Ovary (tissue), 9 donors: ENCODE measurements around the gene ABCB6. TPM values are rescaled to one million over a fixed set of nuclear protein-coding genes. Genes with fewer than 3 reads are reported as not detected.

Experiments
- DNase-seq, 5 donors: peaks; one replicate each; pipeline ENCODE4 v3.0.0-alpha.2; 2019 to 2020
- H3K27ac ChIP-seq, 2 donors: fragments of 200-600 bp; one replicate each; pipeline versions ENCODE4 v1.5.1 to v1.8.0; 2019 to 2022
- H3K27me3 ChIP-seq: fragments of 200-600 bp; one replicate; pipeline ENCODE4 v1.8.0; 2022
- H3K36me3 ChIP-seq: fragments of 200-600 bp; sonication (generic); one replicate; pipeline ENCODE4 v1.5.1; 2019
- H3K4me1 ChIP-seq: one replicate; pipeline ENCODE4 v1.8.1; 2013; ENCODE audit warnings: mild to moderate bottlenecking, moderate library complexity; ENCODE audit not compliant: insufficient read depth
- H3K4me3 ChIP-seq: fragments of 200-600 bp; sonication (generic); one replicate; pipeline ENCODE4 v1.5.1; 2017
- H3K9me3 ChIP-seq, 2 donors: fragments of 200-600 bp in 1 of 2; sonication (generic) in 1 of 2; one replicate each; pipeline versions ENCODE4 v1.5.1 to v1.8.1; 2013 to 2019; ENCODE audit warnings: mild to moderate bottlenecking in 1 of 2, moderate library complexity in 1 of 2
- CTCF ChIP-seq, 3 donors: fragments of 450-650 bp in 2 of 3; fragments of 200-600 bp in 1 of 3; IDR thresholded peaks; one replicate each; pipeline versions ENCODE4 v1.5.1 to v1.8.0; 2016 to 2022; ENCODE audit warnings: antibody characterized with exemption in 3 of 3, mild to moderate bottlenecking in 1 of 3
- EP300 ChIP-seq: sonication (generic); formaldehyde crosslinking; IDR thresholded peaks from one replicate; pipeline ENCODE4 v1.6.1; 2017; ENCODE audit warnings: antibody characterized with exemption
- POLR2A ChIP-seq: fragments of 450-650 bp; IDR thresholded peaks from one replicate; pipeline ENCODE4 v1.6.1; 2017; ENCODE audit warnings: antibody characterized with exemption, mild to moderate bottlenecking, moderate library complexity
- WGBS, 3 donors: extraction: QIAGEN DNeasy Blood & Tissue Kit in 1 of 3; methylation state at CpG; one replicate each; pipeline versions ENCODE4 v1.1.5 to v1.1.7; 2013 to 2017; 5-methylcytosine and 5-hydroxymethylcytosine counted together
- intact Hi-C, 4 donors: fragments of 100-400 bp; cut with DNase I; formaldehyde crosslinking; loops; one replicate each; pipeline versions ENCODE4 v1.11.0 to v1.15.1; 2022 to 2023
- polyA plus RNA-seq, 2 donors: library from polyadenylated mRNA; stranded (reverse); fragments of 200-250 nt in 1 of 2; fragments of 350-450 nt in 1 of 2; fragmentation: Illumina TruSeq in 1 of 2; extraction: RNeasy Lipid Tissue Mini Kit (QIAGEN cat#74804) in 1 of 2; gene quantifications; one replicate each; pipeline ENCODE4 v1.2.3, GENCODE V29; 2013 to 2014
- total RNA-seq, 7 donors: library from RNA; depleted of rRNA in 2 of 7; stranded (reverse); fragments of >200 nt in 2 of 7; fragmentation: NEBNext Ultra II Directional in 3 of 7; extraction: Animal tissue kit (Norgen Biotek cat#: 25700) in 3 of 7; gene quantifications; one replicate each; pipeline versions ENCODE4 v1.1.0 to v1.2.4, GENCODE V29; 2016 to 2023
- donor health status: DM: no; HTN: no; CAD: no; lungs with moderate emphysema.
- donor health status: DM: no; HTN: no; CAD: no.
- donor health status: Bipolar disorder and iron deficiency.
- donor health status: DM: yes; HTN: yes; CAD: no.
- donor health status: DM: no; HTN: no; CAD: no.
- donor health status: DM: yes; HTN: yes; CAD: no.

ABCB6 gene
- total and polyA plus RNA-seq, 9 donors = 12.0 to 64.5 (median 35.9) TPM

- H3K27ac ChIP-seq = peak within 1 kb of the TSS; percentile 24 to 46
- H3K27me3 ChIP-seq = no peaks in the 10 kb centered on the region
- no peaks in the 10 kb centered on the region for H3K9me3 ChIP-seq
- peaks cover 23% of the 10 kb centered on the region for H3K4me1 ChIP-seq
- intact Hi-C loops = no loop called here
- no peak for TF ChIP-seq CTCF (IDR thresholded peaks at IDR 0.05)
- TF ChIP-seq POLR2A = no peak
- peak; percentile 43 to 60 (median 56) for DNase-seq
- 1 to 2% (median 2%) methylated on average over 49 of the region's 49 CpGs for WGBS, 3 donors
- H3K4me3 ChIP-seq = peak within 1 kb of the TSS; percentile 57
- H3K36me3 ChIP-seq = no peaks in the 10 kb centered on the region
Observed at GRCh38 chr2:219252900-219253752, 34.4 kb upstream of the ABCB6 start, which contains the start of gene TUBA4B. Gene TUBA4B (plus strand): TSS chr2:219253243. CDS start chr2:219253408, 165 bp downstream.

- WGBS, 3 donors = 7 to 16% (median 14%) methylated on average over 9 of the region's 9 CpGs
- H3K36me3 ChIP-seq = no peaks in the 10 kb centered on the region
- intact Hi-C loops = no loop called here
- H3K27ac ChIP-seq = peak overlapping the region in 1 of 2 donors; percentile 46
- H3K4me3 ChIP-seq = peak overlapping the region; percentile 57
- no peak for DNase-seq
- TF ChIP-seq POLR2A (no peak), EP300 (no peak), CTCF (IDR thresholded peaks at IDR 0.05) (no peak)
- H3K27me3 ChIP-seq = no peaks in the 10 kb centered on the region
- H3K9me3 ChIP-seq = no peaks in the 10 kb centered on the region
- H3K4me1 ChIP-seq = peaks cover 23% of the 10 kb centered on the region
Observed at GRCh38 chr2:219252570-219252899, 33.8 kb upstream of the ABCB6 start.

GRCh38 chr2:219252084-219252483 lies 33.3 kb upstream of the ABCB6 start:
- WGBS, 3 donors = 50 to 61% (median 52%) methylated on average over 5 of the region's 5 CpGs
- TF ChIP-seq POLR2A = no peak
- no peak for TF ChIP-seq CTCF (IDR thresholded peaks at IDR 0.05)
- TF ChIP-seq EP300 = no peak
- no peaks in the 10 kb centered on the region for H3K9me3 ChIP-seq
- no peak for DNase-seq
- intact Hi-C loops = no loop called here
- no peaks in the 10 kb centered on the region for H3K27me3 ChIP-seq
- H3K4me1 ChIP-seq = peaks cover 23% of the 10 kb centered on the region
- H3K27ac ChIP-seq = peak overlapping the region in 1 of 2 donors; percentile 46
- peak overlapping the region; percentile 57 for H3K4me3 ChIP-seq
- H3K36me3 ChIP-seq = no peaks in the 10 kb centered on the region

GRCh38 chr2:219251656-219252055 lies 32.9 kb upstream of the ABCB6 start:
- intact Hi-C loops = no loop called here
- Histone ChIP-seq H3K27me3 (no peaks in the 10 kb centered on the region), H3K27ac (no peak overlapping the region), H3K4me1 (peaks cover 23% of the 10 kb centered on the region), H3K9me3 (no peaks in the 10 kb centered on the region), H3K4me3 (no peak overlapping the region), H3K36me3 (no peaks in the 10 kb centered on the region)
- DNase-seq = no peak
- WGBS, 3 donors = 68 to 79% (median 76%) methylated on average over 6 of the region's 6 CpGs
- TF ChIP-seq CTCF (IDR thresholded peaks at IDR 0.05) (no peak), POLR2A (no peak), EP300 (no peak)
